ENCODE data around the gene GP1BA. TPM values are rescaled to one million over a fixed set of nuclear protein-coding genes. Genes with fewer than 3 reads are reported as not detected.
A peak's percentile ranks its signal among the peaks of the same experiment; 100 is the strongest.
"Not testable (repeated sequence)": the region's sequence is repeated elsewhere in the genome, so short reads cannot be mapped to it uniquely, and the experiment has no call there.

Gene GP1BA
- total RNA-seq, 1 donor: 2.2 TPM

- DNase-seq (ENCODE audit: low read depth in 2 of 3, low spot score in 2 of 3): peak in 1 of 3 donors; percentile 19
Measured at GRCh38 chr17:4901108-4901647, 30.9 kb upstream of the GP1BA start.

GRCh38 chr17:4901648-4902344, 30.3 kb upstream of the GP1BA start:
- peak in 2 of 3 donors; percentile 44 to 47 for DNase-seq (ENCODE audit: low read depth in 2 of 3, low spot score in 2 of 3)

GRCh38 chr17:4902540-4902939, 29.5 kb upstream of the GP1BA start:
- no peak for DNase-seq (ENCODE audit: low read depth in 2 of 3, low spot score in 2 of 3)

GRCh38 chr17:4903051-4903818, 28.8 kb upstream of the GP1BA start, which contains the start of gene CHRNE:
Gene CHRNE (minus strand): TSS chr17:4903098. CDS start chr17:4903063, 35 bp downstream.
- DNase-seq (ENCODE audit: low read depth in 2 of 3, low spot score in 2 of 3): peak in 2 of 3 donors; percentile 79 to 85

GRCh38 chr17:4906642-4907041, 25.4 kb upstream of the GP1BA start:
- DNase-seq (ENCODE audit: low read depth in 2 of 3, low spot score in 2 of 3): not testable (repeated sequence)

- DNase-seq (ENCODE audit: low read depth in 2 of 3, low spot score in 2 of 3): no peak
Measured at GRCh38 chr17:4908301-4908700, 23.8 kb upstream of the GP1BA start.

GRCh38 chr17:4908711-4909496, 23.2 kb upstream of the GP1BA start:
- peak in 2 of 3 donors; percentile 90 to 93 for DNase-seq (ENCODE audit: low read depth in 2 of 3, low spot score in 2 of 3)

GRCh38 chr17:4913994-4914393, 18.1 kb upstream of the GP1BA start:
- no peak for DNase-seq (ENCODE audit: low read depth in 2 of 3, low spot score in 2 of 3)

GRCh38 chr17:4914551-4914950, 17.5 kb upstream of the GP1BA start:
- not testable (repeated sequence) for DNase-seq (ENCODE audit: low read depth in 2 of 3, low spot score in 2 of 3)

- no peak for DNase-seq (ENCODE audit: low read depth in 2 of 3, low spot score in 2 of 3)
Measured at GRCh38 chr17:4919511-4920047, 12.5 kb upstream of the GP1BA start.

- no peak for DNase-seq (ENCODE audit: low read depth in 2 of 3, low spot score in 2 of 3)
Measured at GRCh38 chr17:4920351-4921048, 11.6 kb upstream of the GP1BA start.

- DNase-seq (ENCODE audit: low read depth in 2 of 3, low spot score in 2 of 3): no peak
Measured at GRCh38 chr17:4921320-4921719, 10.8 kb upstream of the GP1BA start.

- not testable (repeated sequence) for DNase-seq (ENCODE audit: low read depth in 2 of 3, low spot score in 2 of 3)
Measured at GRCh38 chr17:4926577-4927335, 5.3 kb upstream of the GP1BA start.

GRCh38 chr17:4928881-4929280, 3.2 kb upstream of the GP1BA start:
- DNase-seq (ENCODE audit: low read depth in 2 of 3, low spot score in 2 of 3): no peak

- DNase-seq (ENCODE audit: low read depth in 2 of 3, low spot score in 2 of 3): no peak
Measured at GRCh38 chr17:4932756-4933155, 679 bp downstream of the GP1BA start.

GRCh38 chr17:4933646-4934045, 1.6 kb downstream of the GP1BA start:
- no peak for DNase-seq (ENCODE audit: low read depth in 2 of 3, low spot score in 2 of 3)

GRCh38 chr17:4934173-4934979, 2.3 kb downstream of the GP1BA start:
- DNase-seq (ENCODE audit: low read depth in 2 of 3, low spot score in 2 of 3): peak in 2 of 3 donors; percentile 63 to 66

GRCh38 chr17:4935650-4936049, 3.6 kb downstream of the GP1BA start:
- DNase-seq (ENCODE audit: low read depth in 2 of 3, low spot score in 2 of 3): no peak
